NCI-H1694 (cell line): ENCODE data around the gene MIDN.

Source experiments
- DNase-seq: peaks from one replicate; lab custom pipeline; 2025; lab: John Stamatoyannopoulos, UW

Gene MIDN

GRCh38 chr19:1283207-1283916, 35.0 kb downstream of the MIDN start:
- no peak for DNase-seq

DNA sequence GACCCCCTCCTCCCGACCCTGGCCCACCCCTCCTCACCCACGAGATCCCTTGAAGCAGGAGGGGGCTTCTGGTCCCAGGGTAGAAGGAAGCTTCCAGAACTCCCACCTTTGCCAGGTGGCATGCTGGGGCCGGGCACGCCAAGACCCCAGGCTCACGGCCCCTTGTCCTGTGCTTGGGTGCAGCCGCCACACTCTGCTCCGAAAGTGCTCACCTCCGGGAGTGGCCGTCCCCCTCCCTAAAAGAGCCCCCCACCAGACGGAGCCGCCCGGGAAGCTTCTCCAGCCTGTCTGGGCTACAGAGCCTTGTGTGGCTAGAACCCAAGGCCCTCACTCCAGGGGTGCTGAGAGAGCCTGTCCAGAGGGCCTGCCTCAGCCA, 35.5 kb downstream of the MIDN start:
- DNase-seq: no peak

DNA sequence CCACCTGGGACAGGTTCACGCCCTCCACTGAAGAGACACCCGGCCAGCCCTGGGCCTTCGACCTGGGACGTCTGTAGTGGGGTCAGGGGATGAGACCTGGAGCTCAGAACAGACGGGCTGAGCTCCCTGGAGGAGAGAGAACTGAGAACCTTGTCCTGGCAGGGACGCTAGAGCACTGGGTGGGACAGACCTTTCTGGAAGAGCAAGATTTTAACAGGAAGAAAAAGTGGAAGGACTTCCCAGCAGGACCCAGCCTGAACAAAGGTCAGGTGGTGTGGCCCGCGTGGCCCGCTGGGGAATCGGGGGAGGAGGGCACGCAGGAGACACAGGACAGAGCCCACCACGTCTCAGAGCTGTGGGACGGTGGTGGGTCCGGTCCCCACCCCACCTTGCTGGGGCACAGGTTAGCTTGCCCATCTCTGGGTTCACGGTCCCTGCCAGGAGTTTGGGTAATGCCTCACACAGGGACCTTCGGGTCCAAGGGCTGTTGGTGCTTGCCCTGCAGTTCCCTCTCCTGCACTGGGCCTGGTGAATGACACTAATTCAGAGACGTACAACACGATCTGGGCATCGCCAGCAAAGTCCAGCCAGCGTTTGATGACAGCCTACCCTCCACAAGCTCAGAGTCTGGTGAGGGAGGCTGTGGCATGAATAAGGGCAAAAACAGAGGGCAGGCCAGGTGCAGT, 36.1 kb downstream of the MIDN start:
- no peak for DNase-seq

- no peak for DNase-seq
Observed at GRCh38 chr19:1284979-1285736, 36.8 kb downstream of the MIDN start.

- DNase-seq: no peak
Observed at GRCh38 chr19:1285737-1286360, 37.5 kb downstream of the MIDN start, which contains the start of gene EFNA2. TSS of gene EFNA2 (plus strand) at chr19:1285873. CDS start at chr19:1286169, 296 bp downstream.

- no peak for DNase-seq
Observed at GRCh38 chr19:1286487-1287353, 38.3 kb downstream of the MIDN start.

DNA sequence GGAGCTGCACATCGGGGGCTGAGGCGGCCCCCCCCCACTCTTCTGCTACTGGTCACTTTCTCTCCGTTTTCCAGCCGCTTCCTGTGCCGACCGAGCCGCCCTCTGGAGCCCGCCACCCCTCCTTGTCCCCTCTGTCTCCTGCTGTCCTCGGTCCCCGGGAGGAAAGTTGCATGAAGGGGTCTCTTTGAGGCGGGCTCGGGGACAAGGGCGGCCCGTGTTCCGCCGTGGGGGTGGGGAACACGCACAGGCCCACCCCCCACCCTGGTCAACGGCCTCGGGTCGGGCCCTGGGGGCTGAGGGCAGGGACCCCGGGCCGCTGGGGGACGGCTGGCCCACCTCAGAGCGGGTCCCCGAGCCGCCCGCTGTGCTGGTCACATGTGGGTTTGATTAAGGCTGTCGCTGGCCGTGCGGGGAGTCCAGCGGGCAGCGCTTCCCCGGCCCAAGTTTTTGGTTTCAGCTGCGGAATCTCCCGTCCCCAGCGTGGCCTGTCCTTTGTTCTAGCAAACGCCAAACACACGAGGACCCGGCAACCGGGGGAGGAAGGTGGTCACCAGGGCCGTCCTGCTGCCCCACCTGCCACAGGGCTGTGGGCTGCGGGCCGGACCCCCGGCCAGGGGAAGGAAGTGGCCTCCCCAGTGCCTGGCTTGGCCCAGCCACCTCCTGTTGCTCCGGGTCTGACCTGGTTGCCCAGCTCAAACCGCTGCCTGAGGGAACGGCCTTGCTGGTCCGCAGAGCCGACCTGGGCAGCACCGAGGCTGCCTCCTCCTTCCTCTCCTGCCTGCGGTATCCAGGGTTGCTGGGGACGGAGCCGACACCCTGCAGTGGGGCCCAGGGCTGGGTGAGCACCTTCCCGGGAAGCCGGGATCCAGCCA, 39.2 kb downstream of the MIDN start:
- DNase-seq: no peak

GRCh38 chr19:1288226-1288612, 39.8 kb downstream of the MIDN start:
- DNase-seq: no peak

- no peak for DNase-seq
Observed at GRCh38 chr19:1288833-1289685, 40.7 kb downstream of the MIDN start.

GRCh38 chr19:1289686-1290025, 41.3 kb downstream of the MIDN start:
- DNase-seq: no peak

DNA sequence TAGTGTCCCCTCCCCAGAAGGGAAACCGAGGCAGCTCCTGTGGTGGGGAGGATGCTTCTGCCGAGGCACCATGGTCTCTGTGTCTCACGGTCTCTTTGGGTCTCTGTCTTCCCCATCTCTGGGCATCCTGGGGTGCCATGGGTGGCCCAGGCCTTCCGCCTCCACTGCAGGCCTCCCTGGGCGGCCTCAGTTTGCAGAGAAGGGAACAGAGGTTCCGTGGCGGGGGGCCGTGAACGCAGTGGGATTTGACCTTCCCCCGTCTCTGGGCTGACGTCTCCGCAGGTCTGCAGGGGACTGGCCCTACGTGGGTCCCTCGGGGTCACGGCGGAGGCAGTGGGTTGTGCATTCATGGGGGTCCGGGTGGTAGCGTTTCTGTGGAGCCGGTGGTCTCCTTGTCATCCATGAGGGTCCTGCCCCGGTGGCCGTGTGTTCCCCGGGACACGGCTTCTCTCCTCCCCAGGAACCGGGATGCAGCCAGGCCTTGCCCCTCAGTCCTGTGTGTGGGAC, 41.9 kb downstream of the MIDN start:
- no peak for DNase-seq

DNA sequence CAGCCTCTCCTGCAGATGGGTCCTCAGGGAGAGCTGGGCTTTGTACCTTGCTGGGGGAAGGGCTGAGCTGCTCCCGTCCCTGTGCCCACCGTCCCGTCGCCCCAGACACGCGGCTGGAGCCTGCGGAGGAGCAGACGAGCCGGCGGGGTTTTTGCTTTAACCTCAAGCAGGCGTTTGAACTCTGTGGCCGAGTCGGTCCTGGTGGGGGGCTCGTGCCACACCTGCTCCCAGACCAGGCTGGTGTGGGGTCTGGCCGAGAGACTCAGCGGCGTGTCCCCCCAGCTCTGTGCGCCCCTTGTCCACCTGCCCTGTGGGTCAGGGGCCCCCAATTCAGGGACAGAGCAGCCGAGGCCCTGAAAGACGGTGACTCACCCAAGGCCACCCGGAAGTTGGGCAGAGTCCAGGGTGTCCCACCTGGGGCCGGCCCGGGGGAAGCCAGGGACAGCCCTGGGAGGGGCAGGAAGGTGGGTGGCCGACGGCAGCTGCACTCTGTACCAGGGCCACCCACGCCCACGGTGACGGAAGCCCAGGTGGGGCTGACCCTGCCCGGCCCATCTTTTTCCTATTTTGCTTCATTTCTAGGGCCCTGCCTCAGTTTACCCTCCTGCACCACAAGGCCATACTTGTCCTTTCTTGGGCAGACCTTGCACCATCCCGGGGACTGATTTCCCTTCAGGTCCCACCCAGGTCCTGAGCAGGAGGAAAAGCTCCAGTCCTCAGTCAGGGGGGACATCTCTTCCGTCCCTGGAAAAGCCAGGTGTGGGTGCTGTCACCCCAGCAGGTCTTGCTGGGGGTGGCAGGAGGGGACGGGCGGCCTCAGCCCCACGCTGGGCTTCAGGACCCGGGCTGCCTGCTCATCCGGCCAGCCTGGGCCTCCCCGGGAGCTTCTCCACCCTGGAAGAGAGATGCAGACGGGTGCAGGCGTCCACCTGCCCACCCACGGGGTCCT, 42.6 kb downstream of the MIDN start:
- no peak for DNase-seq

DNA sequence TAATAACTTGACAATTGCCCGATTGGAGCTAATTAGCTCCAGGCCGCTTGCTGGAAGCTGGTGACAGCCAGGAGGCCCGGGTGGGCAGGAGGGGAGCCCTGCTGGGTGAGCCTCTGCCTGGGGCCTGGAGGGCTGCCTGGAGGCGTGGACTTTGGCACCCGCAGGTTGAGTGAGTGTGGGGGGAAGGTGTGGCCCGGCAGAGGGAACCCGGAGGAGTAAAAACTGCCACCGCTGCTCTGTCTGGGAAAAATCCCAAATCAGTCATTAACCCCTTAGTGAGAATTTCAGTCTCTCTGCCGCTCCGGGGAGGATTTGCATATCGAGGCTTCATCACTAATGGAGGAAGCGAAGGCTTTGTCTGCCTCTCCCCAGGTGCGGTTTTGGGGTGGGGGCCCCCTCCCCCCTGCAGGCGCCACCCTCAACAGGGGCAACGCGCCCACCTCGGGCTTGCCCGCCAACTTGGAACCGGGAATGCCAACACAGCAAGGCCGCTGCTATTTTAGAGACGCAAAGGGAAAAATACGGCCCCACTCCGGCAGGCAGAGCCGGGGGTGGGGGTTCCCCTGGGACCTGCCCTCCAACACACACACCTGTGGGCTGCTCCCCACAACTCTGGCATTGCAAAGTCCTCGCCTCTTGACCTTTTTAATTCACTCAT, 43.5 kb downstream of the MIDN start:
- DNase-seq: no peak

DNA sequence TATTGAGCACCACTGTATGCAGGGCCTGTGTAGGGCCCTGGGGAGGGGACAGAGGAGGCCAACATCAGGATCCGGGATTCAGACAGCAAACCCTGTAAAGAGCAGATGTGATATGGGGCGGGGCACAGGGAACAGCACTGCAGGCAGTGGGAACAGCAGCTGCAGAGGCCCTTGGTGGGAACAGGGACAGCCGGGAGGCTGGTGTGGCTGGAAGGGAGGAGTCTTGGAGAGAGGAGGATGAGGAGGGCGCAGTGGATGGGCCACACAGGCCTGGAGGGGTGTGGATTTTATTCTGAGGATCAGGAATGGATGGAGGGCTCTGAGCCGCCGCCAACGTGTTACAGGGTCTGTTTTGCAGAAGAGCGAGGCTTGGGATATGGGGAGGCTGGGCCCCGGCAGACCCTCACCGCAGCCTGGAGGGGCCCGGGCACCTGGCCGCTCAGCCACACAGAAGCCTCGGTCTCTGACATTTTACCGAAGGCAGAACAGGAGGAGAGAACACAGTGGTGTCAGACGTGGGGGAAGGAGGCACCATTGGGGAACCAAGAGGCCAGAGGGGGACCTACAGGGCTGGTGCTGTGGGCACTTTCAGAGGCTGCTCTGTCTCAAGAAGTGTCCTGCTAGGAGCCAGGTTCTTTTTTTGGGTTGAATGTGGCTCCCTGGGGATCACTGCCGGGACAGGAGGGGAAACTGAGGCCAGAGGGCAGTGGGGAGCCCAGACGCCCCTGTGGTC, 44.2 kb downstream of the MIDN start:
- DNase-seq: no peak

DNA sequence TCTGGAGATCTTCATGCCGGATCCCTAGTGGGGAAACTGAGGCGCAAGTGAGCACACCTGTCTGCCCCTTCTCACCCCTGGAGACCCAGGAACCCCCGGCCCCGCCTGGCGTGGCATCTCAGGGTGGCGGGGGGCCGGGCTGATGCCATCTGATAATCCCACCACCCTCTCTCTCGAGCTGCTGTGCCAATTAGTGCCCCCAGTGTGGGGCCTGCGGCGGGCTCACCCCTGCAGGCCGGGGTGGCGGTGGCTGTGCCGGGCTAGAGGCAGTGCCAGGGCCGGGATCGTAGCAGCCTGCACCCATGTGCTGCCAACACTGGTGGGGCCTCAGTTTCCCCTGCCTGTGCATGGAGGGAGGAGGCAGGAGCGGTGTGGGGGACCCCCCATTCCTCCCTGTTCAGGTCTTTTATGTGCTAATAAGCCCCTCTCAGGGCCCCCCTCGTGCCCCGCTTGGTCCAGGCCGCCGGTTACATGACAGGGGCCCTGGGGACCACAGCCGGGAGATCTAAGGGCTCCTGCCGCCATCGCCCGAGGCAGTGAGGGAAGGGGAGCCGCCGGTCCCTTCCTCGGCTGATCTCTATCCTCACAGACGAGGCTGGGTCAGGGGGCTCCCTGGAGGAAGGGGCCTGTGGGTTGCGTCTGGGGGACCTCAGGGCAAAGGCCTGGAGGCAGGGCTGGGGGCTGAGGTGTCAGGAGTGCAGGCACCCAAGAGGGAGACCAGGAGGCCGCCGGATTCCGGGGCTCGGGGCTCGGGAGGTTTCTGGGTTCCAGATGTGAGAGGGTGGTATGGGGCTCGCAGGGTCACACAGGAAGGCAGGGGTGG, 45.6 kb downstream of the MIDN start:
- DNase-seq: no peak

GRCh38 chr19:1294688-1295087, 46.3 kb downstream of the MIDN start:
- DNase-seq: no peak
